ENCODE data around the gene PKDREJ.

DNA sequence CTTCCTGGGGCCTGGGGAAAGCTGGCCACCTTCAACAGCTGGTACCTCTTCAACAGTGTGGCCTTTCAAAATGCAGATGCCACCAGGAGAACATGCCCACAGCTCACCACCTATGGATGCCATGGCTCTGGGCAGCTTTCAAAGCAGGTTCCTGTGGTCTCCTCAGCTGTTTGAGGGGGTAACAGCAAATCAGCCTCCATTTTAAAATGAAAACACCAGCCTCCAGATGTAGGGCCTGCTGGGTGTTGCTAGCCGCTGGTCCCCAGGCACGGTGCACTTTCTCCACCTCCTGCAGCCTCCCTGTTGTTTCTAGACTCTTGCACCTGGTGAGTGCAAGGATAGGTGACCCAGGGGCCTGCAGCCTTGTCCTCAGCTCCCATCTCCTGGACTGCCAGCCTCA is 23.1 kb downstream of the PKDREJ start:
- TF ChIP-seq EZH2phosphoT487 (IDR thresholded peaks at IDR 0.05; ENCODE audit: borderline replicate concordance) = no peak
- TF ChIP-seq, protein P1, sequence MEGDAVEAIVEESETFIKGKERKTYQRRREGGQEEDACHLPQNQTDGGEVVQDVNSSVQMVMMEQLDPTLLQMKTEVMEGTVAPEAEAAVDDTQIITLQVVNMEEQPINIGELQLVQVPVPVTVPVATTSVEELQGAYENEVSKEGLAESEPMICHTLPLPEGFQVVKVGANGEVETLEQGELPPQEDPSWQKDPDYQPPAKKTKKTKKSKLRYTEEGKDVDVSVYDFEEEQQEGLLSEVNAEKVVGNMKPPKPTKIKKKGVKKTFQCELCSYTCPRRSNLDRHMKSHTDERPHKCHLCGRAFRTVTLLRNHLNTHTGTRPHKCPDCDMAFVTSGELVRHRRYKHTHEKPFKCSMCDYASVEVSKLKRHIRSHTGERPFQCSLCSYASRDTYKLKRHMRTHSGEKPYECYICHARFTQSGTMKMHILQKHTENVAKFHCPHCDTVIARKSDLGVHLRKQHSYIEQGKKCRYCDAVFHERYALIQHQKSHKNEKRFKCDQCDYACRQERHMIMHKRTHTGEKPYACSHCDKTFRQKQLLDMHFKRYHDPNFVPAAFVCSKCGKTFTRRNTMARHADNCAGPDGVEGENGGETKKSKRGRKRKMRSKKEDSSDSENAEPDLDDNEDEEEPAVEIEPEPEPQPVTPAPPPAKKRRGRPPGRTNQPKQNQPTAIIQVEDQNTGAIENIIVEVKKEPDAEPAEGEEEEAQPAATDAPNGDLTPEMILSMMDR (IDR thresholded peaks at IDR 0.05 in 2 of 3, conservative IDR thresholded peaks at IDR 0.05 in 1 of 3; ENCODE audit: borderline replicate concordance in 1 of 3, insufficient read depth in 1 of 3, low read depth in 2 of 3, low read length in 2 of 3) = no peak
- TF ChIP-seq TCF7L2 (IDR thresholded peaks at IDR 0.05; ENCODE audit: borderline replicate concordance, extremely low read depth, insufficient read depth, insufficient read length) = no peak
- no peak for TF ChIP-seq POLR2AphosphoS5 (IDR thresholded peaks at IDR 0.05; ENCODE audit: low read depth, low read length)
- TF ChIP-seq POLR2A (IDR thresholded peaks at IDR 0.05; ENCODE audit: borderline replicate concordance, extremely low read depth, insufficient read depth, insufficient read length) = no peak
- no peak for TF ChIP-seq SIN3A (IDR thresholded peaks at IDR 0.05; ENCODE audit: low read depth)
- no peak for TF ChIP-seq EZH2 (IDR thresholded peaks at IDR 0.05)
- TF ChIP-seq, protein P2, sequence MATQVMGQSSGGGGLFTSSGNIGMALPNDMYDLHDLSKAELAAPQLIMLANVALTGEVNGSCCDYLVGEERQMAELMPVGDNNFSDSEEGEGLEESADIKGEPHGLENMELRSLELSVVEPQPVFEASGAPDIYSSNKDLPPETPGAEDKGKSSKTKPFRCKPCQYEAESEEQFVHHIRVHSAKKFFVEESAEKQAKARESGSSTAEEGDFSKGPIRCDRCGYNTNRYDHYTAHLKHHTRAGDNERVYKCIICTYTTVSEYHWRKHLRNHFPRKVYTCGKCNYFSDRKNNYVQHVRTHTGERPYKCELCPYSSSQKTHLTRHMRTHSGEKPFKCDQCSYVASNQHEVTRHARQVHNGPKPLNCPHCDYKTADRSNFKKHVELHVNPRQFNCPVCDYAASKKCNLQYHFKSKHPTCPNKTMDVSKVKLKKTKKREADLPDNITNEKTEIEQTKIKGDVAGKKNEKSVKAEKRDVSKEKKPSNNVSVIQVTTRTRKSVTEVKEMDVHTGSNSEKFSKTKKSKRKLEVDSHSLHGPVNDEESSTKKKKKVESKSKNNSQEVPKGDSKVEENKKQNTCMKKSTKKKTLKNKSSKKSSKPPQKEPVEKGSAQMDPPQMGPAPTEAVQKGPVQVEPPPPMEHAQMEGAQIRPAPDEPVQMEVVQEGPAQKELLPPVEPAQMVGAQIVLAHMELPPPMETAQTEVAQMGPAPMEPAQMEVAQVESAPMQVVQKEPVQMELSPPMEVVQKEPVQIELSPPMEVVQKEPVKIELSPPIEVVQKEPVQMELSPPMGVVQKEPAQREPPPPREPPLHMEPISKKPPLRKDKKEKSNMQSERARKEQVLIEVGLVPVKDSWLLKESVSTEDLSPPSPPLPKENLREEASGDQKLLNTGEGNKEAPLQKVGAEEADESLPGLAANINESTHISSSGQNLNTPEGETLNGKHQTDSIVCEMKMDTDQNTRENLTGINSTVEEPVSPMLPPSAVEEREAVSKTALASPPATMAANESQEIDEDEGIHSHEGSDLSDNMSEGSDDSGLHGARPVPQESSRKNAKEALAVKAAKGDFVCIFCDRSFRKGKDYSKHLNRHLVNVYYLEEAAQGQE (IDR thresholded peaks at IDR 0.05; ENCODE audit: low read depth) = no peak
- TF ChIP-seq SRF (IDR thresholded peaks at IDR 0.05; ENCODE audit: low read depth) = no peak
- TF ChIP-seq SP1 (IDR thresholded peaks at IDR 0.05; ENCODE audit: low read depth) = no peak
- TF ChIP-seq YY1 (IDR thresholded peaks at IDR 0.05; ENCODE audit: extremely low read depth, insufficient replicate concordance, low read depth, low read length) = no peak
- TF ChIP-seq, protein P3, sequence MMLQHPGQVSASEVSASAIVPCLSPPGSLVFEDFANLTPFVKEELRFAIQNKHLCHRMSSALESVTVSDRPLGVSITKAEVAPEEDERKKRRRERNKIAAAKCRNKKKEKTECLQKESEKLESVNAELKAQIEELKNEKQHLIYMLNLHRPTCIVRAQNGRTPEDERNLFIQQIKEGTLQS (IDR thresholded peaks at IDR 0.05) = no peak
- no peak for TF ChIP-seq RAD21 (IDR thresholded peaks at IDR 0.05; ENCODE audit: low read depth)
- no peak for TF ChIP-seq ELF1 (IDR thresholded peaks at IDR 0.05; ENCODE audit: borderline replicate concordance, low read depth)
